Germinal center (tissue), 1 donor: ENCODE results near the gene DOCK1.

Experiments
- DNase-seq: peaks from one replicate; pipeline ENCODE4 v3.0.0; 2012; ENCODE audit warnings: mixed read lengths, low spot score

The DOCK1 gene

GRCh38 chr10:127179612-127180250 is 274.5 kb downstream of the DOCK1 start:
- no peak for DNase-seq

DNA sequence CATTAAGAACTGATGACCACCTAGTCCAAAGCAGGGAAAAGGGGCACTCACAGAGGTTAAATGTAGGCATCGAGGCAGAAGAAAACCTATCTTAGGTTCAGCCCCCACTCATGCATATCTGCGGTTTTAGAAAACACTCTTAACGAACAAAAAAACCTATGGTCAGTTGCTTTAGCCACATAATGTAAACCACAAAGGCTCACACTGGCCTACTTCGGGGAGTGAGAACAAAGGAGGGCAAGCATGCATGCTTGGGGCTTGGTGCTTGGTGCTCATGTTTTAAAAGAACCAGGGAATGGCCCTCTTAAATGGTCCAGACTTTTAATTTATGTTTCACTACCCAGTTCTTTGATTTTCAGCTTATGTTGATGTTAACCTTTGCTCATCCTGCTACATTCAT is 276.9 kb downstream of the DOCK1 start:
- no peak for DNase-seq

- DNase-seq = no peak
These were observed 279.4 kb downstream of the DOCK1 start for GRCh38 chr10:127184582-127184981.

DNA sequence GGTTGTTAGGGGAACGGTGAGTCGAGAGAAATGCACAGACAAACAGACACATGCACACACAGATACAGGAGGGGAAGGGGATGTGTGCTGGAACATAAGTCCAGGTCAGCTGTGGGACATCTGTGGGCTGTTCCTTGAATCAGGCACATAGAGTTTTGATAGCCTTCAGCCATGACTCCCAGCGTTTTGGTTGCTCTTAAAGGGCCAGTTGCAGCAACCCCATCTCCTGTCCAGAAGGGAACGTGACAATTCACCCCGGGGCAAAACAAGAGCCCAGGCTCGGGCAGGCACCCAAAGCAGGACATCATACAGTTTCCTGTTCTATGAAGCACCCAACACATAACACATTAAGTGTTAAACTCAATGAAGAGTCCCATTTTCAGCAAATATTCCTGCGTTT is 281.6 kb downstream of the DOCK1 start:
- no peak for DNase-seq

DNA sequence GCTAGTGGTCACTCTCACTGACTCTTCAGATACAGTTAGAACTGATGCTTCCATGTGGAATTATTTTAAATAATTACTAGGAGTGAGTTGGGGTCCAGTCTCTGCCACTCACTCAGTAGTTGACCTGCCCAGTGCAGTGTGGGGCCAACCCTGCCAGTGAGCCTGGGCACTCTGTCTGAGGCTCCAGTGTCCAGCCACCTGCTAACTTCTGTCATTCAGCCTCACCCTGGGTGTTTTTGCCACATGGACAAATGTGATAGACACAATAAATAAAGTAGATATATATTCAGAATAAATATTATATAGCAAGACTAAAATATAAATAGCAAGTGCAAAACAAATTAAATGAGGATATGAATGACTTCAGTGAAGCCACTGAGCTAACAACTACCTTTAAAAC is 284.0 kb downstream of the DOCK1 start:
- no peak for DNase-seq

DNA sequence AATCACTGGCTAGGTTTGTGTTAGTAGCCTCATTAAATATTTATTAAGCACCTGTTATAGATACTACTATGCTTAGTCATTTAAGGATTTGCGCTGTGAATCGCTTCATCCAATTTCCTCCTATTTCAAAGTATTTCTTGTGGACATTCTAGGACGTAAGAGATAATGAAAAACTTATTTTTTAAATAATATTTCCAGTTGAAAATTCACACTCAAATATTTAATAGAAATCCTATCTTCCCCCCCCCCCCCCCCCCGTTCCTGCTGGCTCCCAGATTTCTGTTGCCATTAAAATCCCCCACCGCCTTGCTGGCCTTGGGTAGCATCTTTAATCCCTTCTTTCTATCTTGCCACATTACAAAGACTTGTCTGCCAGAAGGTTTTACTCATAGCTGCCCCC is 285.2 kb downstream of the DOCK1 start:
- no peak for DNase-seq

DNA sequence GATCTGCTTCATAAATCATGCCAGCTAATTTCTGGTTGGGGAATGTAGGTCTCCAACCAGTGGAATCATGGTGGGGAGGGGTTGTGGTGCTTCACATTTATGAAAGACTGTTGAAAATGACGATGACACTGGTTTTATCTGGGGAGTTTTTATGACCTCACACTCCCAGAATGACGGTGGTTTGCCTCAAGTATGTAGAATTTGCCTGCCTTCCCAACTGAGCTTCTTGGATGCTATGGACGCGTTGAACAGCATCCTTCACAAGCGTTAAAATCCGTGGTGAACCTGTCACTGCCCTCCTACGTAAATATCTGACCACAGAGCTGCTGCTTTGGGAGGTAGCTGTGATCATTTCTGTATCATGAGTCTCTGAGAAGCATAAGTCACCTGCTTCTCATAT is 287.9 kb downstream of the DOCK1 start:
- DNase-seq = no peak

DNA sequence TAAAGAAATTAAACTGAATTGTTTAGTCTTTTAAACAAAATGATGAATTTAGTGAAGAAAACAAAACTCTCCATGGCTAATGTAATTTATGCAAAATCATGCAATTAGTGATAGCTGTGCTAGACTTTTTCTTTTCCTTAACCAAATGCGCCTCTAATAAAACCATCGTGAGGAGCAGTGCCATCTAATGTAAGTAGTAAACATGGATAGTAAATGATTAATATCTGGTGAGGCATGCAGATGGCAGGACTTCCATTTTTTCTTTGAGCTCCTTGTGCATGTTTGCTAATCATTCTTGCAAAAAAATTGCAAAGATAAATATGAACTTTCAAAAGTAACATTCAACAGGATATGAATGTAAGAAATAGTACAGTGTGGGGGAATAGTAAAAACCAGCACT is 288.9 kb downstream of the DOCK1 start:
- DNase-seq = no peak

DNA sequence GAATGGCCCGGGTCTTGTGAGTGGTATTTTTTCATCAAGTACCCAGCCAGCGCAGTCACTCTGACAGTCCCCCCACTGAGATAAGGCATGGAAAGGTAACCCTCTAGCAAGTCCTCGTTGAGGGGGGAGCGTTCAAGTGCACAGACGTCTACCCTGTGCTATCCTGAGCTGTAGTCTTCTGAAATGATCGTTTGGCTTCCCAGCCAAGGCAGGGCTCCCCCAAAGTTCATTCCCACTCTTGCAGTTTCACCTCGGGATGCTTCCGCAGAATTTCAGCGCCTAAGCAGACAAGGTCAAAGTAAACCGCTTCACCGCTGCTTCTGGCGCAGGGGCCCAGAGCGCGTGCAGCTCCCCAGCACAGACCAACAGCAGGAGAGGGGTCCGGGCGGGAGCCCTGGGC is 289.4 kb downstream of the DOCK1 start:
- no peak for DNase-seq

- DNase-seq = no peak
These were observed 289.8 kb downstream of the DOCK1 start for GRCh38 chr10:127195041-127195506.

GRCh38 chr10:127195571-127196281 is 290.5 kb downstream of the DOCK1 start:
- DNase-seq = no peak

- DNase-seq = no peak
These were observed 291.3 kb downstream of the DOCK1 start, which contains the start of gene INSYN2A for GRCh38 chr10:127196282-127197153. Gene INSYN2A (minus strand): TSS chr10:127196591. CDS start chr10:127176395, 20,196 bp downstream.

- no peak for DNase-seq
These were observed 291.9 kb downstream of the DOCK1 start for GRCh38 chr10:127197154-127197432.

- no peak for DNase-seq
These were observed 293.1 kb downstream of the DOCK1 start for GRCh38 chr10:127198307-127198706.

DNA sequence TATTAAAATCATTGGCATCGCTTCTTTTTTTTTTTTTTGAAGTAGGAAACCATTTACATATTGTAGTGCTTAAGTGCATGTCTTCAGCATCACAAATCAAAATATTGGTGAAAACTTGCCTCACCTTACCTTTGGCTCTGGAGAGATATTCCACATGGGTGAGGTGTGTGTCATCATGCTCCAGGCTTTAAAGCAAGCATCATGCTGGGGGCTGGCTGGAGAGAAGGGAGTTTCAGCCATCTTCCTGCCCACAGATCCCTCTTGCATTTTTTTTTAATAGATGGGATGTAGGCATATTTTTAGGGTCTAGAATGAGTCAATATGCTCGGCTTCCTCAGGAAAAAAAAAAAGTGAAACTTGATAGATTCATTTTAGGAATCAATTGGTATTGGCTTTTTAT is 293.5 kb downstream of the DOCK1 start:
- no peak for DNase-seq

DNA sequence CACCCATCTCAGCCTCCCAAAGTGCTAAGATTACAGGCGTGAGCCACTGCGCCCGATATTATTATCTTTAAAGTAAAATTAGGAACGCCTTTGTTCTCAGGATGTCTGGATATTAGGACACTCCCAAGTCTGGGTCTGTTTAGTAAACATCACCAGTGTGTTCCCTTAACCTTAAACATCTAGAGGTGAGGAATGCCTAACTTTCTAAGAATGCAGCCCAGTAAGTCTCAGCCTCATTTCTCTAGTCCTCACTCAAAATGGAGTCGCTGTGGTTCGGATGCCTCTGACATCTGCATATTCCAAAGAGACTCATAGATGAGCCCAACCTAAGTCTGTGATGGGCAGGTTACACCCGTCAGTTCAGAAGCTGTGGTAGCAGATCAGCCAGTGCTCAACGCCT is 295.4 kb downstream of the DOCK1 start:
- no peak for DNase-seq

- no peak for DNase-seq
These were observed 297.8 kb downstream of the DOCK1 start for GRCh38 chr10:127203067-127203466.

GRCh38 chr10:127207081-127207480 is 301.9 kb downstream of the DOCK1 start:
- DNase-seq = no peak

DNA sequence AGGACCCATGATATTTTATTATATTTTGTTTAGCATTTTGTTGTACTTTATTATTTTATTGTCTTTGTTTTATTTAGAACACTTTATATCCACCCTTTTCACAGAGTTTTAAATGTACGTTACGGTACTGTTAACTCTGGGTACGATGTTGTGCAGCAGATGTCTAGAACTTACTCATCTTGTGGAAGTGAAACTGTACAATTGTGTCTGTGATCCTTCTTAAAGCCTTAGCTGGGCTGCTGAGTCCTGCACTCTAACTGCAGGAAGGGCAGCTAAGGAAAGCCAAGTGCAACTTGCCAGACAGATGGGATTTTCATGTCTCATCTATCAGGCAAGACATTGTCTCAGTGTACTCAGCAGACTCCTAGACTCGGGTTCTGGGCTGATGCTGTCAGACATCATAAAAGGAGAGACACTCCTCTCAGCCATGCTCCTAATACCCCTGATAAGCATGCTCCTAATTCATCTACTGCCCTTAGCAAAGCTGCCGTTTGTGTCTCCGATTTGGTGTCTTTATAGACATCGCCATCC is 305.8 kb downstream of the DOCK1 start:
- DNase-seq = no peak

GRCh38 chr10:127215866-127216265 is 310.6 kb downstream of the DOCK1 start:
- DNase-seq = no peak

GRCh38 chr10:127216274-127216673 is 311.0 kb downstream of the DOCK1 start:
- no peak for DNase-seq

DNA sequence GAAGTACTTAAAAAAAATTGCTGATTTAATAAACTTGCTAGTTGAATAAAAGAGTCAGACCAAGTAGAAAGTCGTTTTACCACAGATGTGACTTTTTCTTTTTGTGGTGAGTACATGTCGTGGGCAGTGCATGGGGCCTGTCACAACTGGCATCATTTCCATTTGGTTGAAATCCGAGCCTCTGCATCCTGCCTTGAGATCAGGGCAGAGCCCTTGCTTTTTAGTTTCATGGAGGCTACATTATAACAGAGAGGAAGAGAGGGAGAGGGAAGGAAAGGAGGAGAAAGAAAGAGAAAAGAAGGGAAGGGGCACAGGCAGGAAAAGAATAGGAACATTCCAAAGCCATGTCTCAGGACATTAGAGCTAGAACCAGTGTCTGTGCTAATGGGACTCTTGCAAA is 311.6 kb downstream of the DOCK1 start:
- DNase-seq = no peak

DNA sequence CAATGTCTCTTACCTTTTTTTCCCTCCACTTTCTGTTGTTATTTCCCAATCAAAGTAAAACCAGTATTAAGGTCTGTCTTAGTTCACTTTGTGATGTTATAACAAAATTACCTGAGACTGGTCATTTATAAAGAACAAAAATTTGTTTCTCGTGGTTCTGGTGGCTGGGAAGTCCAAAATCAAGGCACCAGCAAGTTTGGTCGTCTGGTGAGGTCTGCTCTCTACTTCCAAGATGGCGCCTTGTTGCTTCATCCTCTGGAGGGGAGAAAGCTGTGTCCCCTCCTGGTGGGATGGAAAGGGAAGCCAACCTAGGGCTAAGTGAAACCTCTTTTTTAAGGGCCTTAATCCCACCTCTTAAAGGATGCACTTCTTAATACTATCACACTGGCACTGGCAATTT is 313.4 kb downstream of the DOCK1 start:
- DNase-seq = no peak
